GM21576 (cell line): ENCODE data around the gene CFL1.
A peak's percentile ranks its signal among the peaks of the same experiment; 100 is the strongest.

Experiments
- ATAC-seq: cut with Tn5 transposase; IDR thresholded peaks from one replicate; pipeline ENCODE4 v1.9.1; 2021; ENCODE audit warnings: mild to moderate bottlenecking, moderate library complexity; ENCODE audit not compliant: unreplicated experiment

CFL1 gene

DNA sequence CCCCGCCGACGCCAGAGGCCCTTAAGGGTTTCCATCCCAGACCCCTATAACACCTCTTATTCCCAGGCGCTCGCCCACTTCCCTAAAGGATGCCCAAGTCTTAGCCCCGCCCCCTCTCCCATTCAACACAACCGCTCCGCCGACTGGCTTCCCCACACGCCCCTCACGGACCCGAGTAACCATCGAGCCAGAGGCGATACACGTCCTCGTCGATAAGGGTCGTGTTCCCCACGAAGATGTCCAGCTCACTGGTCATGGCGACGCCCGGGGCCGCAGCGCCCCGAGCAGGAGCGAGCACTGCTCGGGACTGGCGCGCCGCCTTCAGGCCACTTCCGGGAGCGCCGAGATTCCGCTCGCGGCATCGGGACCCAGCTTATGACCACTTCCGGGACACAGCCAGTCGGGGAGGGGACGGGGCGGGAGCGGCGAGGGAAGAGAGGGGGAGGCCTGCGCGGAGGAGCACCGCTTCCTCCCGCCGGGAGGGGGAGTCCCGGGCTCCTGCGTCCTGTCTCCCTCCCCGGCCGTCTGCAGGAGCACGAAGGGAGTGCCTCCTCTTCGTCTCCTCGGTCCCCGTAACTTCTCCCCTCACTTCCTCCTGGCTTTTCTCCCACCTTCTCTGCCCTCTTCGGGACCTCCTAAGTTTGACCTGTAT is 30.3 kb upstream of the CFL1 start, which contains the start of gene FIBP:
FIBP (minus strand) TSS at position 309 of the 652 bp plus-strand sequence; CDS start at position 256, 53 bp downstream.
- peak; percentile 38 for ATAC-seq

DNA sequence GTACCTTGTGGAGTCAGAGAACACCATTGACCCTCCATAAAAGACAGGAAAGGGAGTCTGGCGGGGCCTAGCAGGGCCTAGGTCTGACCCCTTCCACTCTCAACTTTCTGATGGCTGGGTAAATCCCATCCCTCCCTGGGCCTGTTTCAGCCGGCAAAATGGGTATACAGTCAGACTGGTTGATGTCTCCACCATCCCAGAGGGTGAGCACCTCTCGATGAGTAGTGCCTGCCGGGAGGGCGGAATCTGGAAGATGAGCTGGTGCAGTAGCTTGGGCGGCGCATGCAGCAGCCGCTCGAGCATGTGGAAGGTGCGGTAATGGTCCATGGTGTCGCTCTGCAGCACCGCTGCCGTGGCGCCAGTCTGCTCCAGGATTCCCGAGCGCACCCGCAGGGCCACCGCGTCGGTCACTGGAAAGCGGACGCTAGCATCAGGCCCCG is 29.8 kb upstream of the CFL1 start:
- no peak for ATAC-seq

DNA sequence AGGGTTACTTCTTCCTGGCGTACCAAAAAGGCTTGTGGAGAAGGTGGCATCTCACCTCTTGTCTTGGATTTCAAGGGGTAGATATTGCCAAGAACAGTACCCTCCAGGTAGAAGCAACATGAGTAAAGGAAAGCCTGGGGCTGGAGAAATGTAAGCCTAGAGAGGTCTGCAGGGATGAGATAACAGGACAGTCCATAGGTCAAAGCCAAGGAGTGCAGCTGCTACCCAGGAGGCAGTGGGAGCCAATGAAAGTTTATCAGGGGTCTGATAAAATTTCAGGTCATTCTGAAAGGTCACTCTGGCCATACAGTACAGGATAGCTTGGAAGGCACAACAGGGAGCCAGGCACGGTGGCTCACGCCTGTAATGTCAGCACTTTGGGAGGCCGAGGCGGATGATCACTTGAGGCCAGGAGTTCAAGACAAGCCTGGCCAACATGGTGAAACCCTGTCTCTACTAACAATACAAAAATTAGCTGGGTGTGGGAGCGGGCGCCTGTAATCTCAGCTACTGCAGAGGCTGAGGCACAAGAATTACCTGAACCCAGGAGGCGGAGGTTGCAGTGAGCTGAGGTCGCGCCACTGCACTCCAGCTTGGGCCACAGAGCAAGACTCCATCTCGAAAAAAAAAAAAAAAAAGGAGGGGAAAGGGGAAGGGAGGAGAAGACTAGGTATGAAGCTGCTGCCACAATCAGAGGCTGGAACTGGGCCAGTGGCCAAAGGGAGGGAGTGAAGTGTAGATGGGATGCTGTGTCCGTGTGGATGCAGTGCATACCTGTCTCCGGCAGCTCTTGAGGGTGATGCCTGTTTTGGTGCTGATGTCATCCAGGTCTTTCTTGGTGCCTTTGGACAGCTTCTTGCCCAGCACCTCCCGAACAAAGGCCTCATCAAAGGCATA is 29.1 kb upstream of the CFL1 start:
- no peak for ATAC-seq

GRCh38 chr11:65885808-65886536 is 28.0 kb upstream of the CFL1 start:
- no peak for ATAC-seq

DNA sequence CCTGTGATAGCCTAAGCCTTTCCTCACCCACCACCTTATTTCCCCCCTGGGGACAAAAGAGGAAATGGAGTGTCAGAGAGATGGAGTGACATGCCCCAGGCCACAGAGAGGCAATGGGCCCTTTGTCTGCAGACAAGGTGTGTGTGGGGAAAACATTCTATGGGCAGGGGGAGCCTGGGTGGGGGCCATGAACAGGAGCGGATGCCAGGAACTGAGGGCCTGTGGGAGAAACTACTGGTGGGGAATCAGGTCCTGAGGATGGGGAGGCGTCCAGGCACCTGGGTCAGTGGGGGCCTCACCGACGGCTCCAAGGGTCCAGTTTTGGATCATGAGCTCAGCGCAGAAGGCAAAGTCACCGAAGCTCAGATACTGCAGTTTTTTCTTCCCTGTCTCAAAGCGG is 27.3 kb upstream of the CFL1 start:
- no peak for ATAC-seq

- ATAC-seq, result no peak
Measured at GRCh38 chr11:65884716-65885092, 26.7 kb upstream of the CFL1 start.

- no peak for ATAC-seq
Measured at GRCh38 chr11:65883786-65884715, 26.1 kb upstream of the CFL1 start.

DNA sequence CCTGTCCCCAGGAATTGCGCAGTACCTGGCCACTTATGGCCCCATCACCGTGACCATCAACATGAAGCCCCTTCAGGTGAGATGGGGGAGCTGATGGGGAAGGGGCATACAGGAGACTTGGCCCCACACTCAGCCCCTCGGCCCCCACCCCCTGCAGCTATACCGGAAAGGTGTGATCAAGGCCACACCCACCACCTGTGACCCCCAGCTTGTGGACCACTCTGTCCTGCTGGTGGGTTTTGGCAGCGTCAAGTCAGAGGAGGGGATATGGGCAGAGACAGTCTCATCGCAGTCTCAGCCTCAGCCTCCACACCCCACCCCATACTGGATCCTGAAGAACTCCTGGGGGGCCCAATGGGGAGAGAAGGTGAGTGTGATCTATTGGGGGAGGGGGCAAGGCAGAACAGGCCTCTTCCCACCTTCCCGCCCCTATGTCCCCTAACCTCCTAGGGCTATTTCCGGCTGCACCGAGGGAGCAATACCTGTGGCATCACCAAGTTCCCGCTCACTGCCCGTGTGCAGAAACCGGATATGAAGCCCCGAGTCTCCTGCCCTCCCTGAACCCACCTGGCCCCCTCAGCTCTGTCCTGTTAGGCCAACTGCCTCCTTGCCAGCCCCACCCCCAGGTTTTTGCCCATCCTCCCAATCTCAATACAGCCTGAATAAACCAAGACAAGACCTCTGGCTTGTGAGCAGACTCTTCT is 25.2 kb upstream of the CFL1 start:
- ATAC-seq, result no peak

- ATAC-seq, result no peak
Measured at GRCh38 chr11:65882120-65883057, 24.4 kb upstream of the CFL1 start.

- ATAC-seq, result no peak
Measured at GRCh38 chr11:65880844-65881421, 23.0 kb upstream of the CFL1 start.

GRCh38 chr11:65880027-65880426 is 22.0 kb upstream of the CFL1 start:
- ATAC-seq, result no peak

DNA sequence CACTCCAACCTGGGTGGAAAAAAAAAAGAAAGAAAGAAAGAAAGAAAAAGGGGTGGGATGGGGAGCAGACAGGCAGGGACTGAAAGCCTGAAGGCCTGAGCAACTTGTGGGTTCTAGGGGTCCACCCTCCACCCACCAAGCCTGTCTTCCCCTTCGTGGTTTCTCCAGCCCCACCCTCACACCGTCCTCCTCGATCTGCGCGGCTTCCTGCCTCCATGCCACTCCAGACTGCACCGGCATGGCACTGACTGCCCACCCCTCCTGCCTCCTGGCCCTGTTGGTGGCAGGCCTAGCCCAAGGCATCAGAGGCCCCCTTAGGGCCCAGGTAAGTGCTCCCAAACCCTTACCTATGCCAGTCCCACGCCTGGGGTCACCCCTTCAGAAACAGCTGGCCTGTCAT is 21.6 kb upstream of the CFL1 start, which contains the start of gene CTSW:
CTSW (plus strand) TSS at position 221 of the 400 bp plus-strand sequence; CDS start at position 239, 18 bp downstream.
- ATAC-seq, result no peak

GRCh38 chr11:65873318-65874156 is 15.6 kb upstream of the CFL1 start:
- peak; percentile 82 for ATAC-seq

DNA sequence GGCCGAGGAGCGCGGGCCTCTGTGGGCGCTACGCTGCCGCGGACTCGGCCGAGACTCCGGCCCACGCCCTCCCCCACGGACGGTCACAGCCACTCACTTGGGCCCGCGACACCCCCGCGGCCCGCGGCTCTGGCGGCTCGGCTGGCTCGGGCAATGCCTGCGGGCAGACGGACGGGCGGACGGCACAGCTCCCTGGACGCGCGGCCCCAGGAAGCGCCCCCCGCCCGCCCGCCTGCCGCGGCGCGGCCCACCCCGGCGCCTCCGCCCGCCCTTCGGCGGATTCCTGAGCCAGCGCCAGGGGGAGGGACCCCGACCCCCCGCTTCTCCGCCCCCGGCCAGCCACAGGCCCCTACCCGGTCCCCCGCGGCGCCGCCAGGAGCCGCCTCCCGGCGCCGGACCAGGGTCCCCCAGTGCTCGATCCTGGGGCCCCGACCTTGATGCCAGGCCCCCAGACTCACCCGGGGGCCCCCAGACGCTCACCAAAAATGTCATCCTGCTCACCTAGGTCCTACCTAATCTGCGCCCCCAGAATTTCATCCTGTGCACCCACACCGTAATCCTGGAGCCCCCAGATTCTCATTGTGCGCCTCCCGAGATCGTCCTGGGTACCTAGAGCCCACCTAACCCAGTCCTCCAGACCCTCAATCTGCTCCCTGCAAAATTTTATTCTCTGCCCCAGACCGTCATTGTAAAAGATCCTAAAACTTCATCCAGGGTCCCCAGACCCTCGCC is 14.8 kb upstream of the CFL1 start, which contains the start of gene EFEMP2:
EFEMP2 (minus strand) TSS at position 215 of the 732 bp plus-strand sequence. CDS start 446 bp downstream, outside the sequence.
- ATAC-seq, result no peak

DNA sequence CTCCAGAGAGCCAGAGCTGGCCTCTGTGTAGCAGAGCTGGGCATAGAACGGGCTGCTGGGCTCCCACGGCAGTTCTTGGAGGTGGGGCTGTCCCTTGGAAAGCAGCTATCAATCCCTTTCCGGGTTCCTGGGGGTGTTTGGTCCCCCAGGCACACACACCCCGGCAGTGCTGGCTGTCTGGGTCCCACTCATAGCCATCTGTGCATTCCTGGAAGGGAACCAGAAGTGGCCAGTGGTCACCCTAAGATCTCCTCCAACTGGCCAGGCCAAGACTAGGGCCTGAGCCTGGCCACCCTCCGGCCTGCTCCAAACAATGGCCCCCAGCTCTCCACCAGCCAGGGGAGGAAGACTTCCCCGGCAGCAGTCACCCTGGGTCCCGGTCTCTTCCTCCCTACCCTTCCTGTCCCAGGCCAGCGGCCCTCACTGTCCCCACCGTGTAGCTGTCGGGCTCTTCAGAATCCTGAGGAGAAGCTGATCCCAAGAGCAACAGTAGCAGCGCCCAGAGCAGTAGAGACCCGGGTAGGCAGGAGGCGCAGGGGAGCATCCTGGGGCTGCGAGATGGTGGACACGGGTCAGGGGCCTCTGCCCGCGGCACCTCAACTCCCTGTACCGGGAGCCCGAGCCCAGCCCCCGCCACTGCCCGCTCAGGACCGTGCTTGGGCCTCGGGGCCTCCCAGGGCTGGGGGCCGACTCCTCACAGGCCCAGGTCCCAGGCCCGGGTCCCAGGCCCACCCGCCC is 14.0 kb upstream of the CFL1 start:
- ATAC-seq, result no peak
